Nephron progenitor cell (in vitro differentiated cells): Measurements from ENCODE around the gene MYBPHL.

Experiments
- DNase-seq: peaks from one replicate; pipeline ENCODE4 v3.0.0; 2021
- H3K27ac Mint-ChIP-seq: 2 replicates; pipeline ENCODE4 v1.8.0; 2021; ENCODE audit warnings: mild to moderate bottlenecking, moderate library complexity, mixed read lengths
- H3K27me3 Mint-ChIP-seq: 2 replicates; pipeline ENCODE4 v1.8.0; 2021; ENCODE audit warnings: mild to moderate bottlenecking, low read depth, mixed read lengths; ENCODE audit not compliant: poor library complexity
- H3K36me3 Mint-ChIP-seq: 2 replicates; pipeline ENCODE4 v1.8.0; 2021; ENCODE audit warnings: low read depth, mixed read lengths
- H3K4me1 Mint-ChIP-seq: 2 replicates; pipeline ENCODE4 v1.8.0; 2021; ENCODE audit warnings: mixed read lengths
- H3K4me3 Mint-ChIP-seq: 2 replicates; pipeline ENCODE4 v1.8.0; 2021; ENCODE audit warnings: mild to moderate bottlenecking, moderate library complexity, mixed read lengths
- H3K9me3 Mint-ChIP-seq: 2 replicates; pipeline ENCODE4 v1.8.0; 2021; ENCODE audit warnings: mild to moderate bottlenecking, moderate library complexity, mixed read lengths
- TF ChIP-seq, protein P1 (sequence below): fragments of 200-600 bp; sonication (generic); IDR thresholded peaks from 2 replicates; pipeline ENCODE4 v1.5.0; 2021; ENCODE audit warnings: antibody characterized with exemption

Gene MYBPHL

DNA sequence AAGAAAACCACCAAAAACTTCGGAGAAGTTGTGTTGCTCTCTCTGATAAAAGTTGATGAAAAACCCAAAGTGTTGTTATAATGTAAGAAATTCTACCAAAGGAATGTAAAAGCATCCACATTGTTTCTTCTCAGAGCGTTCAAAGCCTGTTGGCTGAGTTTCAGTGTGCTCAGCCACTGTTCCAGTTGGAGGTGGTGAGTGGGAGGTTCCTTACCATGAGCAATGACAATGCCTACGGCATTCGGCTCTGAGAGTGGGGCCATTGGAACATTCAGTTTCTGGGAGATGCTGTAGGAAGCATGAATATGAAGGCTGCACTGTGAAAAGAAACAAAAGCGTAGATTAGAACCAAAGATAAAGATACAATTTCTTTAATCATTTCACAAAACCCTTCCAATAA is 20.5 kb upstream of the MYBPHL start:
- no peak overlapping the region for H3K4me3 Mint-ChIP-seq
- DNase-seq, result no peak
- H3K4me1 Mint-ChIP-seq, result no peaks in the 10 kb centered on the region
- H3K27ac Mint-ChIP-seq, result no peak overlapping the region
- TF ChIP-seq, protein P1, sequence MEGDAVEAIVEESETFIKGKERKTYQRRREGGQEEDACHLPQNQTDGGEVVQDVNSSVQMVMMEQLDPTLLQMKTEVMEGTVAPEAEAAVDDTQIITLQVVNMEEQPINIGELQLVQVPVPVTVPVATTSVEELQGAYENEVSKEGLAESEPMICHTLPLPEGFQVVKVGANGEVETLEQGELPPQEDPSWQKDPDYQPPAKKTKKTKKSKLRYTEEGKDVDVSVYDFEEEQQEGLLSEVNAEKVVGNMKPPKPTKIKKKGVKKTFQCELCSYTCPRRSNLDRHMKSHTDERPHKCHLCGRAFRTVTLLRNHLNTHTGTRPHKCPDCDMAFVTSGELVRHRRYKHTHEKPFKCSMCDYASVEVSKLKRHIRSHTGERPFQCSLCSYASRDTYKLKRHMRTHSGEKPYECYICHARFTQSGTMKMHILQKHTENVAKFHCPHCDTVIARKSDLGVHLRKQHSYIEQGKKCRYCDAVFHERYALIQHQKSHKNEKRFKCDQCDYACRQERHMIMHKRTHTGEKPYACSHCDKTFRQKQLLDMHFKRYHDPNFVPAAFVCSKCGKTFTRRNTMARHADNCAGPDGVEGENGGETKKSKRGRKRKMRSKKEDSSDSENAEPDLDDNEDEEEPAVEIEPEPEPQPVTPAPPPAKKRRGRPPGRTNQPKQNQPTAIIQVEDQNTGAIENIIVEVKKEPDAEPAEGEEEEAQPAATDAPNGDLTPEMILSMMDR, result no peak
- H3K27me3 Mint-ChIP-seq, result peaks cover 4% of the 10 kb centered on the region
- peaks cover 46% of the 10 kb centered on the region for H3K36me3 Mint-ChIP-seq
- peaks cover 27% of the 10 kb centered on the region for H3K9me3 Mint-ChIP-seq

DNA sequence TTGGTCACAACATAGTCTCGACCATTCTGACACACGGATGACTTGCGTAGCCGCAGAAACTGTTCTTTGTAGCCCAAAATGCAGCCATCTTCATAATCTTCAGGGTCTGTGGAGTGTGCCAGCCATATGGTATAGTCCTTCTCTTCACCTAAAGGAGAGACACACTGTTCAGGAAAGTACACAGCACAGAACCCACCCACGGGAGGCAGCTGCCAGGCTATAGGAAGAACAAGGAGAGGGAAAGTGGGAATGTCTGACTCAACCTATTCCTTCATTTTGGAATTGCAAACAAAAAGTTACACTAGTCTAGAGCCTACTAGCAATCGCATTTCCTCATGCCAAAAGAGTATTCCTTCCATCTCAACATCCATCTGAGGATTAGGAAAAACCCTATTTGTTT is 16.2 kb upstream of the MYBPHL start:
- Mint-ChIP-seq H3K4me1 (peaks cover 10% of the 10 kb centered on the region), H3K9me3 (no peaks in the 10 kb centered on the region), H3K36me3 (peaks cover 45% of the 10 kb centered on the region), H3K27ac (no peak overlapping the region), H3K4me3 (no peak overlapping the region), H3K27me3 (no peaks in the 10 kb centered on the region)
- TF ChIP-seq, protein P1, result no peak
- DNase-seq, result no peak

DNA sequence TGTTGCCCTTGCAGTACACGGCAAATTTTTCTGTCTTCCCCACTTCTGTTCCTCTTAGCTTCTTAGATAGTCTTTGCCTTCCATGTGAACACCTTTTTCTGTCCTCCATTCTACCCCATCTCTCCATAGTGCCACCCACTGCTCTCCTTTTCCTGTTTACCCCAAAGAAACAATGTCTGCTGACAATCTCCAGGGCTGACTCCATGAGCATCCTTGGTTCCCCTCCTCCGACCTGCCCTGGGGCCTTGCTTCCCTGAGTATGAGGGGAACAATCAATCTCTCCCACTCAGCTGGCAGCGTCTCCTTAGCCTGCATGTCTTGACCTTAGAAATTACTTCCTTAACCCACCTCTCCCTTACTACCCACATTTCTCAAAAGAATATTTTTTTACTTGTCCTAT is 12.3 kb upstream of the MYBPHL start:
- Mint-ChIP-seq H3K4me3 (no peak overlapping the region), H3K27ac (peak overlapping the region; percentile 30), H3K9me3 (no peaks in the 10 kb centered on the region), H3K36me3 (peaks cover 65% of the 10 kb centered on the region), H3K4me1 (peaks cover 10% of the 10 kb centered on the region), H3K27me3 (no peaks in the 10 kb centered on the region)
- DNase-seq, result no peak
- TF ChIP-seq, protein P1, result no peak

DNA sequence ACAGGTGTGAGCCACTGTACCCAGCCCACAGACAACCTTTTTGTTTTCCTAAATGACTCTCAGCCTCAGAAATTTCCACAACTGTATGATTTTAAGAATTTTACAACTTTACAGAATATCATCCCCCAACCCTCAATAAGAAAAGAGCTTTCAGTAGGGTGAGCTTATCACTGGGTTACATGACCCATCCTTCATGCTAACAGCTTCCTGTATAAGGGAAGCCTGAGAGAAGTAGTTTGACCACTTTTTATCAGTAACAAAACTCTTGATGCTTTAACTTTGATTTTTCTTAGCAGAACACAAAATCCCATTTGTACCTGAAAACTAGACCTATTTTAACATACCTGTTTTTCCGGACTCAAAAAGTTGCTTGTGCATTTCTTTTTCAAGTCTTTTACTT is 9.7 kb upstream of the MYBPHL start:
- no peak overlapping the region for H3K4me3 Mint-ChIP-seq
- peaks cover 10% of the 10 kb centered on the region for H3K4me1 Mint-ChIP-seq
- no peaks in the 10 kb centered on the region for H3K27me3 Mint-ChIP-seq
- no peak overlapping the region for H3K27ac Mint-ChIP-seq
- no peaks in the 10 kb centered on the region for H3K9me3 Mint-ChIP-seq
- TF ChIP-seq, protein P1, result no peak
- peaks cover 68% of the 10 kb centered on the region for H3K36me3 Mint-ChIP-seq
- DNase-seq, result no peak

DNA sequence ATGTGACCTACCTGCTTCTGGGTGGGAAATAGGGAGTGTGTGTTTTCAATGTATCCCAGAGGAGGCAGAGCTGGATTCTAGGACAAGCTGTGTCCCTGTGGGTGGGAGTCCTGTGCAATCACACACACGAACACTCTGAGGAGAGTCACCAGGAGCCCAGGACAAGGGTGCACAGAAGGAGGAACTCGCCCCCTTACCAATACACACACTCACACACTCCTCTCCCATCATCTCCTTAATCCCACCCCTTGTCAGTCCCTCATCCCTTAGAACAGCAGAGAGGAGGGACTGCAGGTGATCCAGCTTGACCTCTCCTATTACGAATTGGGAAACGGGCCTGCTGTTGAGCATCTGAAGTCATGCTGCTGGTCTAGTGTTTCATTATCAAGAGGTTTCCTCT is 8.5 kb upstream of the MYBPHL start:
- TF ChIP-seq, protein P1, result no peak
- H3K4me3 Mint-ChIP-seq, result no peak overlapping the region
- no peak for DNase-seq
- H3K36me3 Mint-ChIP-seq, result peaks cover 58% of the 10 kb centered on the region
- H3K9me3 Mint-ChIP-seq, result no peaks in the 10 kb centered on the region
- H3K27ac Mint-ChIP-seq, result no peak overlapping the region
- H3K27me3 Mint-ChIP-seq, result no peaks in the 10 kb centered on the region
- peaks cover 10% of the 10 kb centered on the region for H3K4me1 Mint-ChIP-seq

DNA sequence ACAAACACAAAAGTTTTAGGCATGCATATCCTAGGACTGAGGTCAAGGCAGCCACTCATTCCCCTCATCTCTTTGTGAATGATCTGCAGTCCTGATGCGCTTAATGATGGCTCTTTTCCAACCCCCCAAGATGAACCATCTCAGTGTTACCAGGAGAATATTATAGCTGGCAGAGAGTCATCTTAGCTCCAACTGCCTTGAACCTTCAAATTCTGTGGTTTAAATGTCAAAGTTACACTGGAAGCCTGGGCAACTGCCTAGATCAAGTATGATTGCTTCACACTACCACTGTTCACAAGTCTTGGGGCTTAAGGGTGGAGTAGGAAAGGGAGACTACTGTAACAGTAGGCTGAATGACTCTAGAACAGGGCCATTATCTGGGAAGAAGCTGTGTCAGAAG is 8.0 kb upstream of the MYBPHL start:
- no peaks in the 10 kb centered on the region for H3K9me3 Mint-ChIP-seq
- no peak for DNase-seq
- H3K4me1 Mint-ChIP-seq, result peaks cover 10% of the 10 kb centered on the region
- H3K27me3 Mint-ChIP-seq, result no peaks in the 10 kb centered on the region
- no peak overlapping the region for H3K4me3 Mint-ChIP-seq
- TF ChIP-seq, protein P1, result no peak
- peaks cover 54% of the 10 kb centered on the region for H3K36me3 Mint-ChIP-seq
- H3K27ac Mint-ChIP-seq, result no peak overlapping the region
